ENCODE results near the gene TNFSF10. TPM values are rescaled to one million over a fixed set of nuclear protein-coding genes. Genes with fewer than 3 reads are reported as not detected.
A peak's percentile ranks its signal among the peaks of the same experiment; 100 is the strongest.

TNFSF10 gene
- total RNA-seq, 4 donors from 2014 or later: 24.6 to 54.1 (median 37.3) TPM

- no peaks in the 10 kb centered on the region for H3K36me3 ChIP-seq
- no peaks in the 10 kb centered on the region for H3K27me3 ChIP-seq
- no peaks in the 10 kb centered on the region for H3K9me3 ChIP-seq
- H3K27ac ChIP-seq: no peak overlapping the region
- no peak overlapping the region for H3K4me3 ChIP-seq
- no peaks in the 10 kb centered on the region for H3K4me1 ChIP-seq
- no peak for DNase-seq (ENCODE audit: low spot score in 2 of 2)
- TF ChIP-seq POLR2A (IDR thresholded peaks at IDR 0.05): no peak
- TF ChIP-seq, protein P1, sequence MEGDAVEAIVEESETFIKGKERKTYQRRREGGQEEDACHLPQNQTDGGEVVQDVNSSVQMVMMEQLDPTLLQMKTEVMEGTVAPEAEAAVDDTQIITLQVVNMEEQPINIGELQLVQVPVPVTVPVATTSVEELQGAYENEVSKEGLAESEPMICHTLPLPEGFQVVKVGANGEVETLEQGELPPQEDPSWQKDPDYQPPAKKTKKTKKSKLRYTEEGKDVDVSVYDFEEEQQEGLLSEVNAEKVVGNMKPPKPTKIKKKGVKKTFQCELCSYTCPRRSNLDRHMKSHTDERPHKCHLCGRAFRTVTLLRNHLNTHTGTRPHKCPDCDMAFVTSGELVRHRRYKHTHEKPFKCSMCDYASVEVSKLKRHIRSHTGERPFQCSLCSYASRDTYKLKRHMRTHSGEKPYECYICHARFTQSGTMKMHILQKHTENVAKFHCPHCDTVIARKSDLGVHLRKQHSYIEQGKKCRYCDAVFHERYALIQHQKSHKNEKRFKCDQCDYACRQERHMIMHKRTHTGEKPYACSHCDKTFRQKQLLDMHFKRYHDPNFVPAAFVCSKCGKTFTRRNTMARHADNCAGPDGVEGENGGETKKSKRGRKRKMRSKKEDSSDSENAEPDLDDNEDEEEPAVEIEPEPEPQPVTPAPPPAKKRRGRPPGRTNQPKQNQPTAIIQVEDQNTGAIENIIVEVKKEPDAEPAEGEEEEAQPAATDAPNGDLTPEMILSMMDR (IDR thresholded peaks at IDR 0.05): no peak
- TF ChIP-seq EP300 (IDR thresholded peaks at IDR 0.05): no peak
Observed at GRCh38 chr3:172465281-172465680, 57.9 kb downstream of the TNFSF10 start.

DNA sequence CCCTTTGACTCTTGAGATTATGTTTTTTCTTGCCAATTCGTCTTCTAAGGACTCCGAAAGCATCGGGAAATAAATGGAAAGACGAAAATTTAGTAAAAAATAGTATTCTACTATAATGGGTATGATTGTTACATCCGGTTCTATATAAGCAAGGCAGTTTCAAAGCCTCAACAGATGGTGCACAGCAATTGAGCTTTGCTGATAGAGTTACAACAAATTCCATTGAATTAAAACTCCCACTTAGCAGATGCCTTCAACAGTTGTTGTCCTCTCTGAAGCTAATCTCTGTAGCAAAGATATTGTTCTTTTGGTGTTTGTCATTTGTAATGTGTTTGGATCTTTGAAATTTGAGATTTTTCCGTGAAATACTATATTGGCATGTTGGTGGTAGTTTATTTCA, 58.9 kb downstream of the TNFSF10 start:
- Histone ChIP-seq H3K27me3 (no peaks in the 10 kb centered on the region), H3K4me3 (no peak overlapping the region), H3K36me3 (no peaks in the 10 kb centered on the region), H3K27ac (no peak overlapping the region), H3K9me3 (no peaks in the 10 kb centered on the region), H3K4me1 (no peaks in the 10 kb centered on the region)
- 87 to 91% methylated on average over 6 of the region's 6 CpGs for WGBS, 2 donors
- no peak for DNase-seq (ENCODE audit: low spot score in 2 of 2)
- TF ChIP-seq, protein P1 (IDR thresholded peaks at IDR 0.05): no peak
- TF ChIP-seq EP300 (IDR thresholded peaks at IDR 0.05) (no peak), POLR2A (IDR thresholded peaks at IDR 0.05) (no peak)

GRCh38 chr3:172461530-172462138, 61.6 kb downstream of the TNFSF10 start:
- TF ChIP-seq, protein P1 (IDR thresholded peaks at IDR 0.05): peak; percentile 42 to 84 (median 69)
- TF ChIP-seq POLR2A (IDR thresholded peaks at IDR 0.05) (no peak), EP300 (IDR thresholded peaks at IDR 0.05) (no peak)
- Histone ChIP-seq H3K4me3 (no peak overlapping the region), H3K27ac (no peak overlapping the region), H3K9me3 (peaks cover 0 to 3% (median 0%) of the 10 kb centered on the region in 4 donors), H3K4me1 (no peaks in the 10 kb centered on the region), H3K27me3 (no peaks in the 10 kb centered on the region), H3K36me3 (no peaks in the 10 kb centered on the region)
- 36 to 37% methylated on average over 5 of the region's 5 CpGs for WGBS, 2 donors
- no peak for DNase-seq (ENCODE audit: low spot score in 2 of 2)

- H3K36me3 ChIP-seq: no peaks in the 10 kb centered on the region
- 83 to 90% methylated on average over 3 of the region's 3 CpGs for WGBS, 2 donors
- H3K27ac ChIP-seq: no peak overlapping the region
- TF ChIP-seq, protein P1 (IDR thresholded peaks at IDR 0.05): no peak
- peaks cover 0 to 3% (median 0%) of the 10 kb centered on the region in 4 donors for H3K9me3 ChIP-seq
- no peak overlapping the region for H3K4me3 ChIP-seq
- peaks cover 0 to 12% of the 10 kb centered on the region in 2 donors for H3K27me3 ChIP-seq
- no peak for DNase-seq (ENCODE audit: low spot score in 2 of 2)
- H3K4me1 ChIP-seq: no peaks in the 10 kb centered on the region
Observed at GRCh38 chr3:172456404-172456803, 66.8 kb downstream of the TNFSF10 start.

Small RNA genes within 50 kb of the gene (small RNA-seq; reads per million reads assigned to genes)
- gene AC007919.1: not detected

Other genes with a start within 250 kb of the TNFSF10 start
- not detected for gene GHSR, start 75.0 kb downstream of the TNFSF10 start, total RNA-seq
- gene NCEH1, start 187.6 kb upstream of the TNFSF10 start, total RNA-seq: 10 to 100 TPM in 1 of 4 donors, 1 to 10 TPM in 3; 4.3 to 13.5 (median 5.5) TPM
- gene ECT2, start 227.3 kb upstream of the TNFSF10 start, total RNA-seq: 1 to 10 TPM; 3.1 to 9.0 (median 7.0) TPM

Data from tibial nerve (tissue), 4 donors.